Measurements from ENCODE around the gene DUSP19.

Gene DUSP19

GRCh38 chr2:183125659-183126341 lies 47.3 kb downstream of the DUSP19 start:
- DNase-seq (ENCODE audit: low read depth in 3 of 3) = no peak

- DNase-seq (ENCODE audit: low read depth in 3 of 3) = no peak
Observed at GRCh38 chr2:183126635-183127034, 48.1 kb downstream of the DUSP19 start.

GRCh38 chr2:183134016-183134415 lies 55.5 kb downstream of the DUSP19 start:
- no peak for DNase-seq (ENCODE audit: low read depth in 3 of 3)

GRCh38 chr2:183148955-183149354 lies 70.4 kb downstream of the DUSP19 start:
- DNase-seq (ENCODE audit: low read depth in 3 of 3) = no peak

- no peak for DNase-seq (ENCODE audit: low read depth in 3 of 3)
Observed at GRCh38 chr2:183149489-183149888, 70.9 kb downstream of the DUSP19 start.

Data from stimulated activated CD4-positive, alpha-beta T cell treated with anti-CD3 and anti-CD28 coated beads, TNF-alpha, amount 100 ng/mL, for 24 hours (primary cell).